ENCODE measurements around the gene CEMIP2.

CEMIP2 gene

GRCh38 chr9:71781391-71781790, 13.1 kb upstream of the CEMIP2 start:
- no peak for DNase-seq (ENCODE audit: extremely low read depth, insufficient read length)
- H3K36me3 ChIP-seq (ENCODE audit: control insufficient read depth, insufficient read depth, low read length), result no peaks in the 10 kb centered on the region
- no peaks in the 10 kb centered on the region for H3K27me3 ChIP-seq (replicated peaks; ENCODE audit: control insufficient read depth, insufficient read depth, low read length)
- H3K4me3 ChIP-seq (replicated peaks; ENCODE audit: low read depth, low read length), result no peak overlapping the region
- no peak for TF ChIP-seq CTCF (IDR thresholded peaks at IDR 0.05; ENCODE audit: insufficient read depth, low read length, poor library complexity, severe bottlenecking)

GRCh38 chr9:71780953-71781352, 12.6 kb upstream of the CEMIP2 start:
- TF ChIP-seq CTCF (IDR thresholded peaks at IDR 0.05; ENCODE audit: insufficient read depth, low read length, poor library complexity, severe bottlenecking), result no peak
- DNase-seq (ENCODE audit: extremely low read depth, insufficient read length), result no peak
- Histone ChIP-seq H3K27me3 (replicated peaks; ENCODE audit: control insufficient read depth, insufficient read depth, low read length) (no peaks in the 10 kb centered on the region), H3K36me3 (ENCODE audit: control insufficient read depth, insufficient read depth, low read length) (no peaks in the 10 kb centered on the region), H3K4me3 (replicated peaks; ENCODE audit: low read depth, low read length) (no peak overlapping the region)

GRCh38 chr9:71778085-71778484, 9.8 kb upstream of the CEMIP2 start:
- Histone ChIP-seq H3K4me3 (replicated peaks; ENCODE audit: low read depth, low read length) (no peak overlapping the region), H3K36me3 (ENCODE audit: control insufficient read depth, insufficient read depth, low read length) (no peaks in the 10 kb centered on the region), H3K27me3 (replicated peaks; ENCODE audit: control insufficient read depth, insufficient read depth, low read length) (no peaks in the 10 kb centered on the region)
- TF ChIP-seq CTCF (IDR thresholded peaks at IDR 0.05; ENCODE audit: insufficient read depth, low read length, poor library complexity, severe bottlenecking), result no peak
- DNase-seq (ENCODE audit: extremely low read depth, insufficient read length), result no peak

GRCh38 chr9:71774920-71775319, 6.6 kb upstream of the CEMIP2 start:
- Histone ChIP-seq H3K4me3 (replicated peaks; ENCODE audit: low read depth, low read length) (no peak overlapping the region), H3K36me3 (ENCODE audit: control insufficient read depth, insufficient read depth, low read length) (no peaks in the 10 kb centered on the region), H3K27me3 (replicated peaks; ENCODE audit: control insufficient read depth, insufficient read depth, low read length) (no peaks in the 10 kb centered on the region)
- DNase-seq (ENCODE audit: extremely low read depth, insufficient read length), result no peak
- no peak for TF ChIP-seq CTCF (IDR thresholded peaks at IDR 0.05; ENCODE audit: insufficient read depth, low read length, poor library complexity, severe bottlenecking)

GRCh38 chr9:71772726-71773125, 4.4 kb upstream of the CEMIP2 start:
- no peak for TF ChIP-seq CTCF (IDR thresholded peaks at IDR 0.05; ENCODE audit: insufficient read depth, low read length, poor library complexity, severe bottlenecking)

GRCh38 chr9:71770170-71770569, 1.9 kb upstream of the CEMIP2 start:
- no peak for DNase-seq (ENCODE audit: extremely low read depth, insufficient read length)
- Histone ChIP-seq H3K27me3 (replicated peaks; ENCODE audit: control insufficient read depth, insufficient read depth, low read length) (no peaks in the 10 kb centered on the region), H3K36me3 (ENCODE audit: control insufficient read depth, insufficient read depth, low read length) (no peaks in the 10 kb centered on the region), H3K4me3 (replicated peaks; ENCODE audit: low read depth, low read length) (no peak overlapping the region)
- no peak for TF ChIP-seq CTCF (IDR thresholded peaks at IDR 0.05; ENCODE audit: insufficient read depth, low read length, poor library complexity, severe bottlenecking)

More at GRCh38 chr9:71772726-71773125, 4.4 kb upstream of the CEMIP2 start:
- no peak for DNase-seq (ENCODE audit: extremely low read depth, insufficient read length)
- no peaks in the 10 kb centered on the region for H3K36me3 ChIP-seq (ENCODE audit: control insufficient read depth, insufficient read depth, low read length)
- H3K4me3 ChIP-seq (replicated peaks; ENCODE audit: low read depth, low read length), result no peak overlapping the region
- no peaks in the 10 kb centered on the region for H3K27me3 ChIP-seq (replicated peaks; ENCODE audit: control insufficient read depth, insufficient read depth, low read length)

All from GM06990 (cell line).